HEK293 (cell line): ENCODE data around the gene ERF.

ENCODE experiments used
- BCL11A ChIP-seq: fragments of 450-650 bp; formaldehyde crosslinking; IDR thresholded peaks from 2 replicates; pipeline ENCODE4 v1.5.1; 2016; ENCODE audit warnings: low read depth, missing biosample characterization, missing genetic modification characterization
- ZNF138 ChIP-seq: fragments of 450-650 bp; formaldehyde crosslinking; IDR thresholded peaks from 2 replicates; pipeline ENCODE4 v1.5.1; 2016; ENCODE audit warnings: missing biosample characterization, missing genetic modification characterization, borderline replicate concordance
- ZNF785 ChIP-seq: fragments of 450-650 bp; formaldehyde crosslinking; IDR thresholded peaks from 2 replicates; pipeline ENCODE4 v1.5.1; 2016; ENCODE audit warnings: missing biosample characterization, missing genetic modification characterization
- TF ChIP-seq, protein P1 (sequence below): fragments of 450-650 bp; formaldehyde crosslinking; IDR thresholded peaks from 2 replicates; pipeline ENCODE4 v1.5.1; 2016; ENCODE audit warnings: missing biosample characterization, missing genetic modification characterization

DNA sequence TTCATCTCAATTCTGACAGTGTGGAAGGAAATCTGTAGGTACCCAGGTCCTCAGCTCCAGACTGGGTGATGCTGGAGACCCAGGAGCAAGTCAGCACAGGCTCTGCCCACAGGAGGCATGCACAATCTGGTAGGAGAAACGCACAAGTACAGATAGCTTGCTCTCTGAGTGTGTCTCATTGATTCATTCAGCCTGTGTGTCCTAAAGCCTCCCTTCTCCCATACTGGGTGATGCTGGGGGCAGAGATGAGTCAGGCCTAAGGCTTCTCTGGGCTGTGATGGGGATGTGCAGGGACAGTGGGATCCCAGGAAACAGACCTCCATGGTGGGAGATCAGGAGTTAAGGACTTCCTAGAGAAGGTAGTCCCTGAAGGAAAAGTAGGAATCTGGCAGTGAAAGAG, 28.0 kb downstream of the ERF start:
- no peak for TF ChIP-seq ZNF785 (tag by site-specific recombination)
- TF ChIP-seq, protein P1, sequence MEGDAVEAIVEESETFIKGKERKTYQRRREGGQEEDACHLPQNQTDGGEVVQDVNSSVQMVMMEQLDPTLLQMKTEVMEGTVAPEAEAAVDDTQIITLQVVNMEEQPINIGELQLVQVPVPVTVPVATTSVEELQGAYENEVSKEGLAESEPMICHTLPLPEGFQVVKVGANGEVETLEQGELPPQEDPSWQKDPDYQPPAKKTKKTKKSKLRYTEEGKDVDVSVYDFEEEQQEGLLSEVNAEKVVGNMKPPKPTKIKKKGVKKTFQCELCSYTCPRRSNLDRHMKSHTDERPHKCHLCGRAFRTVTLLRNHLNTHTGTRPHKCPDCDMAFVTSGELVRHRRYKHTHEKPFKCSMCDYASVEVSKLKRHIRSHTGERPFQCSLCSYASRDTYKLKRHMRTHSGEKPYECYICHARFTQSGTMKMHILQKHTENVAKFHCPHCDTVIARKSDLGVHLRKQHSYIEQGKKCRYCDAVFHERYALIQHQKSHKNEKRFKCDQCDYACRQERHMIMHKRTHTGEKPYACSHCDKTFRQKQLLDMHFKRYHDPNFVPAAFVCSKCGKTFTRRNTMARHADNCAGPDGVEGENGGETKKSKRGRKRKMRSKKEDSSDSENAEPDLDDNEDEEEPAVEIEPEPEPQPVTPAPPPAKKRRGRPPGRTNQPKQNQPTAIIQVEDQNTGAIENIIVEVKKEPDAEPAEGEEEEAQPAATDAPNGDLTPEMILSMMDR (tag by site-specific recombination): no peak
- TF ChIP-seq ZNF138 (tag by site-specific recombination): no peak
- TF ChIP-seq BCL11A (tag by site-specific recombination): no peak
